Colon (tissue), 2 donors: Measurements from ENCODE around the gene KLHL17.

Source experiments
- FAIRE-seq: peaks from 2 replicates; lab custom pipeline; 2012; peaks lifted over from hg19 to GRCh38; lab: Jason Lieb, UNC
- donor health status: control.
- donor health status: control.

Gene KLHL17

DNA sequence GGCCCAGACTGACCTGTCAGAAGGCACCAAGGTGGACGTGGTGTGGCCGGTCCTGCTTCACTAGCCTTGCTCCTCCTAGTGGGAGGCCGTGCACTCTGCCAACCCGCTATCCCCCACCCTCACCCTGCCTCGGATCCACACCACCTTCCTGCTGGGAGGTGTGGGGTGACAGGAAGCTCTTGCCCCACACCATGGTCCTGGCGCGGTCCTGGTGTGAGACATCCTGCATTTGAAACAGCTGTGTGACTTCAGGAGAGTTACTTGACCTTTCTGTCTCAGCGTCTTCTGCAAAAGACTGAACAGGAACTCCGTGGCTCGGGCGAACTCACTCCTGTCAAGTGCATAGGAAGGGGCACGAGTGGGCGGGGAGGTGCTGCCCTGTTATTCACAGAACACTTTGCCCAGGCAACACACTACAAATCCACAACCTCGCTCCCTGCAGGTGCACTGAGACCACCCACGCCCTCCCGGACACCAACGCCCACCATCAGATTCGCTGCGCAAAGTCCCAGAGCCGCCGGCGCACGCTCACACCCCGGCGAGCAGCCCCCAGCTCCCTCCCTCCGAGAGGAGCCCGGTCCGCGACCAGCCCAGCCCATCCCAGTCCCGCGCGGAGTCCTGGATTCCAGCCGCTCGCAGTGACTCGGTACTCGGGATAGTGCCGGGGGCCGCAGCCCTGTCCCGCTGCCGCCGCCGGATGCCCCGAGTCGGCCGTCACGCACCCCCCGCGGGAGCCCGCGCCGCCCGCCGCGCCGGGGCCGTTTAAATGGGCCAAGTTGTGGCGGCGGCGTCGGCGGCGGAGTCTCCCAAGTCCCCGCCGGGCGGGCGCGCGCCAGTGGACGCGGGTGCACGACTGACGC lies 37.0 kb upstream of the KLHL17 start, which contains the start of gene SAMD11:
Gene SAMD11, plus strand, starts transcription at position 793 of the 860 bp plus-strand sequence. CDS start 509 bp downstream, outside the sequence.
- no peak for FAIRE-seq

DNA sequence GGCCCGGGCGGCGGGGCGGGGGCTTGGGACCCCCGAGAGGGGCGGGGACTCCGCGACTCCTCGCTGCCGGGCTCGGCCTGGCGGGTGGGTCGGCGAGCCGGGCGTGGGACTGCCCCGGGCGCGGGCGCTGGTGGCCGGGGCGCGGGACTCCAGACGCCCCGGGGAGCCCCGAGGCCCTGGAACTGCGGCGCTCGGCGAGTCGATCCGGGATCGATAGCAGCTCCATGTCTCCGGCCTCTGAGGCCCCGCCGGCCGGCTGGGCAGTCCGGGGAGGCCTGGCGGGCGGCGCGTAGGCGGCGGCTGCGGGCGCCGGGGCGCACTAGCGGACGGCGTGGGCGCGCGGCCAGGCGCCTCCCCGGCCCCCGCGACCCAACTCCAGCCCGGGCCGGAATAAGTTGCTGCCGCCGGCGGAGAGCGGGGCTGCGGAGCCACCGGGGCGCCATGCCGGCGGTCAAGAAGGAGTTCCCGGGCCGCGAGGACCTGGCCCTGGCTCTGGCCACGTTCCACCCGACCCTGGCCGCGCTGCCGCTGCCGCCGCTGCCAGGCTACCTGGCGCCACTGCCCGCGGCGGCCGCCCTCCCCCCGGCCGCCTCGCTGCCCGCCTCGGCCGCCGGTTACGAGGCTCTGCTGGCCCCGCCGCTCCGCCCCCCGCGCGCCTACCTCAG lies 36.3 kb upstream of the KLHL17 start:
- FAIRE-seq, result no peak

DNA sequence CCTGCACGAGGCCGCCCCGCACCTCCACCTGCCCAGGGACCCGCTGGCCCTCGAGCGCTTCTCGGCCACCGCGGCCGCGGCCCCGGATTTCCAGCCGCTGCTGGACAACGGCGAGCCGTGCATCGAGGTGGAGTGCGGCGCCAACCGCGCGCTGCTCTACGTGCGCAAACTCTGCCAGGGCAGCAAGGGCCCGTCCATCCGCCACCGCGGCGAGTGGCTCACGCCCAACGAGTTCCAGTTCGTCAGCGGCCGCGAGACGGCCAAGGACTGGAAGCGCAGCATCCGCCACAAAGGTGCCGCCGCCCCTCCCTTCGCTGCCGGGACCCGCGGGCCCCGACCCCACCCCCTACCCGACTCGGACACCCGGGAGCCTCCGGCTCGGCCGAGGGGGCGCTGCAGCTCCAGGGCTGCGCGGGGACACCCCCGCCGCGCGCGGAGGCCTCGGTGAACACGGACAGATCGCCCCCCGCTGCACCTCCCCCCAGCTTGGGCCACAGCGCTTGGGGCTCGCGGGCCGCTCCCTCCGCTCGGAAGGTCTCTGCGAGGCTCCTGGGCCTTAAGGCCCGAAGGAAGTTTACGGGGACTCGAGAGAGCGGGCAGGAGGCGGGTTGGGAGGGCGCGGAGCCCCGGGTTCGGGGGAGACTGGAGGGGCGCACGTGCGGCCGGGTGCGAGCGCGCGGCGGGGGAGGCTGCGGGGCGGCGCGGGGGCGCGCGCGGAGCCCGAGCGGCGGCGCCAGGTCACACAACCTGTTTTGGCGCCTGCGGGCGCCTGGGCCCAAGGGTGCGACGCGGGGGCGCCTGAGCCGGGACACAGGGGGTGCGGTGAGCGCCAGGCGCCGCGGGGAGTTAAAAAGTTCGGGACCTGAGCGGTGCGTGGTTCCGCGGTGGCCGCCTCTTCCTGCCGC lies 35.5 kb upstream of the KLHL17 start:
- FAIRE-seq, result no peak

DNA sequence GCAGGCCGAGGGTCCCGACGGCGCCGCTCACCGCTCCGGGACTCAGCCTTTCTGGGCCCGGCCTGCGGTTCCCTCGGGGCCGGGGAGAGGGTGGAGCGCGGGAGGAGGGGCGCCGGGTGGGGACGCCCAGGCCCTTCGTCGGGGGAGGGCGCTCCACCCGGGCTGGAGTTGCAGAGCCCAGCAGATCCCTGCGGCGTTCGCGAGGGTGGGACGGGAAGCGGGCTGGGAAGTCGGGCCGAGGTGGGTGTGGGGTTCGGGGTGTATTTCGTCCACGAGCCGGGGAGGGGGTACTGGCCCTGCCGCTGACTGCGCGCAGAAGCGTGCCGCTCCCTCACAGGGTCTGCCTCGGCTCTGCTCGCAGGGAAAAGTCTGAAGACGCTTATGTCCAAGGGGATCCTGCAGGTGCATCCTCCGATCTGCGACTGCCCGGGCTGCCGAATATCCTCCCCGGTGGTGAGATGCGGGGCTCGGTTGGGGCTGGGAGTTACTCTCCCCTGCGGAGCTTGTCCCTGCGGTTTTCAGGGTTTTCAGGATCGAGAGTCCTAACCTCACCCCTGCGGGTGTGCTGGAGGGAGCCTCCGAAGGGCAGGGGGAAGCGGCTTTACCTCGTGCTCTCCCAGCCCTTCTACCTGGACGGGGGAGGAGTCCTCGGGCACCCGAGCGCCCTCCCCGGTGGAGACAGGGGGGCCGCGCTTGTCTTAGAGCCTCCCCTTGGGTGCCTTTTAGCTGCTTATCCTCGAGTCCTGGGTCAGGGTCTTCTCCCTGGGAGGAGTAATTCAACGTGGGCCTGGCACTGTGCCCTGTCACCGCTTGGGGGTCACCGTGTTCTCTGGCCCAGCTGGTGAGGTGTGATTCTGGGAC lies 34.6 kb upstream of the KLHL17 start:
- FAIRE-seq, result no peak

DNA sequence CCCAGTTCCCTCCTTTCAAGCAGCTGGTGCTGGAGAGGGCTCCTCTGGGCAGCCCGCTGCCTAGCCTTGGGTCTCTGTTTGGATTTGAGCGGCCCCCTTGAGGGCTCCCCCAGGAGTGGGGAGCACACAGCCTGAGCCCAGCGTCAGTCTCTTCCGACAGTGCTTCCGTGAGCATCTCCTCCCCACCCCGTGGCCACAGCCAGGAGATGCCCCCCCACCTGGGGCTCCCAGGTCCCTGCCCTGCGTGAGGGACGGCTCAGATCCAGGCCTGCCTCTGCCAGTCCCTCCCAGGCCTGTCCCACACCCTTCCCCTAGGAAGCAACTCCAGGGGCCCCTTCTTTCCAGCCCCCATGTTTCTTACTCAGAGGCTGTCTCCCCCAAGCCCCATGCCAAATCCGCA lies 33.1 kb upstream of the KLHL17 start:
- FAIRE-seq, result no peak

DNA sequence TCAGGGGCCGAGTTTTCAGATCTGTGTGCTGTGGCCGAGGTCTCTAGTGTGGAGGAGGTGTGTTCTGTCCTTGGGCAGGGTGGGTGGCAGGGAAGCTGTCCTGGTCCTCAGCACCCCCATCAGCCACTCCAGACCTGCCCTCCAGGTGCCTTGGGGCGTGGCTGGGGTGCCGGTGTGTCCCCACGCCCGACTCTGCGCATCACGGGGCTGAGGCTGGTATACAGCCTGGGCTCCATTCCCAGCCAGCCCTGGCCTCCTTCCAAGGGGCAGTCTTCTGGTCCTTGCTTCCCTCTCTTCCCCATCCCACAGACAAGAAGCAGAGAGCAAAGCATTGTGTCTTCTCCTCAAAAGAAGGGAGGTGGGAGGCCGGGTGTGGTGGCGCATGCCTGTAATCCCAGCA lies 32.6 kb upstream of the KLHL17 start:
- FAIRE-seq, result no peak

DNA sequence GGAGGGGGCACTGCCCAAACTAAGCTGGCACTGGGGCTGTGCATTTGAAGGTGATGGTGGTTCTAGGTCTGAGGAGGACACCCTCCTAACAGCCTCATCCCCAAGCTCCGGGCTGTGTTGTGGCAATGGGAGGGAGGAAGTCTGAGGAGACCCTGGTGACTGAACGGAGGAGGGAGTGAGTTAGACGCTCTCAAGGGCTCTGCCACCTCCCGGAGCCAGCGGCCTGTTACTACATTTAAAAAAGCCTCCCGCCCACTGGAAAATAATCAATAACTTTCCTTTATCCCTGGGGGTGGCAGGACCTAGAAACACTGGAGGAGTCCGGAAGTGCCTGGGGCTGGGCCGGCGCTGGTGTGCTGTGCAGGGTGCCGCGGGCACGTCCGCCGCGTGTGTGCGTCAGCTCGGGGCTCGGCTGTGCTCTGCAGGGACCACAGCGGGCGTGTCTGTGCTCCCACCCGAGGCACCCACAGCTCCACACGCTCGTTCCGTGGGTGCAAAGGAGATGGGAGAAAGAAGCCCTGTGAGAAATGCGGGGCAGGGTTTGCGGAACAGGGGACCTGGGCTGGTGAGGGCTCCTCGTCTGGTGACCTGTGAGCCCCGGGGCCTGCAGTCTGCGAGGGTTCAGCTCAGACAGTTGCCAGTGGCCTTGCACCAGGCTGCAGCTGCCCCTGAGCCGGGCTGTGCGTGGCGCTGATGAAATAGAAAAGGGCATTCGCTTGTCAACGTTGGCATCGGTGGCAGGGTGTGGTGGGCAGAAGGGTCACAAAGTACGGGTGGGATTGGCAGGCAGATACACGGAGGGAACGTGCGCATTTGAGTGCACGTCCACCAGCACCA lies 31.3 kb upstream of the KLHL17 start:
- FAIRE-seq, result no peak

DNA sequence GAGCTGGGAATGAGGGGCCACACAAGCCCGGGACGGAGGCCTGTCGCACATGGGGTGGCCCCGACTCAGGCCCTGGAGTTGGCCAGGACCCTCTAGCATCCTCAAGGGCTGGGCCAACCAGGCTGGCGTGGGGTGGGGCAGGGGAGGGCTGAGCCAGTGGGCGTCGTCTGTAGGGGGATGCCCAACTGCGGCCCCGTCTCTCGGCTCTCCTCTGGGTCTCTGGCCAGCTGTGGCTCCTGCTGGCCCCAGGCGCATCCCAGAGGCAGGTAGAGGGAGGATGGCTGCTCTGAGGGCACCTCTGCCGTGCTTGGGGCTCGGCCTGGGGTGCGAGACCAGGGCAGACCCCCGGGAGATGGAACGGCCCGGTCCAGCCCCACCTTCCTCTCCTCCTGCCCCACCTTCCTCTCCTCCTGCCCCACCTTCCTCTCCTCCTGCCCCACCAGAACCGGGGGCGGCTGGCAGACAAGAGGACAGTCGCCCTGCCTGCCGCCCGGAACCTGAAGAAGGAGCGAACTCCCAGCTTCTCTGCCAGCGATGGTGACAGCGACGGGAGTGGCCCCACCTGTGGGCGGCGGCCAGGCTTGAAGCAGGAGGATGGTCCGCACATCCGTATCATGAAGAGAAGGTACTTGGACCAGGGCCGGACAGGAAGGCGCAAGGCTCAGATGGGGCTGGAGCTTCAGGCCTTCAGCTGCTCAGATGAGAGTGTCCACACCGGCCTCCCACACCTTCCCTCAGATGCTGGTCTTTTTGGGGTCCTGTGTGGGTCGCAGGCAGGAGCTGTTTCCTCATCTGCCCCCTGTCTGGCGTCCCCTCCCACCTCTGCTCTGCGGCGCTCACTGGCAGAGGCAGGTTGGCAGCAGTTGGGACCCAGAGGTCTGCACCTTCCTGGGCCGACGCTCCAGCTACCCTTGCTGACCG lies 30.4 kb upstream of the KLHL17 start:
- no peak for FAIRE-seq

DNA sequence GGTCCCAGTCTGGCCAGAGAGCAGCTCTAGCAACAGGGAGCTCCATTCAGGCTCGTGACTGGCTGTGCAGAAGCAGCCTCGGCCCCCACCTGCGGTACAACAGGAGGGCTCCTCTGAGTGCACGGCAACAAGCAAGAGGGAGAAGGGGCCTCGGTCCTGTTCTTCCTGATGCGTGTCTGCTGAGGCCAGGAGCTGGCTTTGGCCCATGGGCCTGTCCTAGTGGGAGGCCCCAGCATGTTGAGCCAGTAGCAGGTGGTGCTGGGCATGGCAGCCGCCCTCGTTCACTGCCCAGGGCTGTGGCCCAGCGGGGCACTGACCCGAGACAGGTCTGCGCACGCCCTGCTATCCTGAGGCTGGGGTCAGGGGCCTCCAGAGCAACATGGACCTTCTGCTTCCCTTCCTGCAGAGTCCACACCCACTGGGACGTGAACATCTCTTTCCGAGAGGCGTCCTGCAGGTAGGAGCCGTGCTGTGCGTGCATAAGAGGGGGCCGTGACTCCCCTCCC lies 29.7 kb upstream of the KLHL17 start:
- no peak for FAIRE-seq

DNA sequence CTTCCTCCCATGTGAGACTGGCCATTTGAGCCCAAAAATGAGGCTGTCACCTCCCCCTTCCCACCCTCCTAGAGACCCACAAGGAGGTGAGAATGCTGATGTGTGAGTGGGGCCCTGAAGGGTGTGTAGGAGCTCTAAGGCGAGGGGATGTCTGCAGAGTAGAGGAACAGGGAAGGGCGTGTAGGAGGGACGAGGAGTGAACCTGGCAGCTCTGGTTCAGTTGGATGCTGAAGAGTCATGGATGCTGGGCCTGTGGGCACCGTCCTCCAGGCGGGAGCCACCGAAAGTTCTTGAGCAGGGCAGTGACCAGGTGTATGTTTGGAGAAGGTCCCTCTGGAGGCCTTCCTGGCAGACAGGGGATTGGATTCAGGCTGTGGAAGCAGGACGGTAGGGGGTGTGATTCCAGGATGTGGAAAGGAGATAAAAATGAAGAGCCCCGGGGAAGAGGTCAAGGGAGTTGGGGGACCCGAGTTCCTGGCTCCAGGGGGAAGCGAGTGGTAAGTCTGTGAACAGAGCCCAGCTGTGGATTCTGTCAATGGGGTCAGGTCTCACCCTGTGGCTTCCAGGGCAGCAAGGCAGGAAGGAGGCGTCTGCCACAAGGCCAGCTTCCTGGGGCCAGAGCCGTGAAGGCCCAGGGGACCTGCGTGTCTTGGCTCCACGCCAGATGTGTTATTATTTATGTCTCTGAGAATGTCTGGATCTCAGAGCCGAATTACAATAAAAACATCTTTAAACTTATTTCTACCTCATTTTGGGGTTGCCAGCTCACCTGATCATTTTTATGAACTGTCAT lies 28.8 kb upstream of the KLHL17 start:
- no peak for FAIRE-seq

DNA sequence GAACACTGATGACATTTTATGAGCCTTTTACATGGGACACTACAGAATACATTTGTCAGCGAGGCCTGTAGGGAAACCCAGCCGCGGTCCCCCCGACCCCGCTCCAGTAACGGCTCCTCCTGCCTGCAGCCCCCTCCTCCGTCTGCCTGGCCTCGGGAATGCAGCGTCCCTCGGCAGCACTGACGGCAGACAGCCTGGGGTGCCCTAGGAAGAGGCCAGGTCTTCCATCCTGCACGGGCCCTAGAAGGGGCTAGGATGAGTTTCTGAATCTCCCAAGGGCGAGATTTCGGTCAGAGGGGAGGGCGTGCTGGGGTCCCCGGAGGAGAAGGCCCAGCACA lies 28.2 kb upstream of the KLHL17 start:
- FAIRE-seq, result no peak

DNA sequence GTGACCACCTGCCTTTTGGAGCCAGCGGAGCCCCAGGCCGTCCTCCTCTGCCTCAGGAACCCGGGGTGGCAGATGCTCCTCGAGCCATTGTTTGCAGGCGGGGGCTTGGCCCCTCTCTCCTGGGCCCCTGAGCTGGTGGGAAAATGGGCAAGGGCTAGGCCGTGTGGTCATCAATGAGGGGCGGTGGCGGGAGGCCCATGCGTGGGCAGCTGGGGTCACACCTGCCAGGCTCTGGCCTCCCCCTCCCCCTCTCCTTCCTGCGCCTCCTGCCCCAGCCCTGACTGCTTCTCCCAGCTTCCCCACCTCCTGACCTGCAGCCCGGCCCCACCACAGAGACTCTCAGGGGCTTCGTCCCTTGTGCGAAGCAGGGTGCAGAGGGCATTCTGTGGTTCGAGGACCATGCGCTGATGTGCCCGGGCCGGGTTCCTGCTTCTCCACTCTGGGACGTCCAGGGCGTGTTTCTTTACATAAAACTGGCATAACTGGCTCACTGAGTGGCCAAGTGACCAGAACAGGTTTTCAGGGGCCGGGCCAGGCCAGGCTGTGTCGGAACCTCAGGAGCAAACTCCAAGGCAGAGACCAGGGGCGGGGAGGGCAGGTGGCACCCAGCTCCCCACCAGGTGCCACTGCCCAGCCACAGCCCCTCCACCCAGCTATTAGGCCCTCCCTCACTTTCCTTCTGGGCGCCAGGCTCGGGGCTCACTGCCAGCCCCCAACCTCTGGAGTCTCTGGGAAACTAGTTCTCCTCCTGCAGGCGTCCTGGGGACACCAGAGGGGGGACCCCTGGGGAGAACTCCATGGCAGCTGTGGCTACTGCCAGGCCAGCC lies 27.4 kb upstream of the KLHL17 start:
- FAIRE-seq, result no peak

DNA sequence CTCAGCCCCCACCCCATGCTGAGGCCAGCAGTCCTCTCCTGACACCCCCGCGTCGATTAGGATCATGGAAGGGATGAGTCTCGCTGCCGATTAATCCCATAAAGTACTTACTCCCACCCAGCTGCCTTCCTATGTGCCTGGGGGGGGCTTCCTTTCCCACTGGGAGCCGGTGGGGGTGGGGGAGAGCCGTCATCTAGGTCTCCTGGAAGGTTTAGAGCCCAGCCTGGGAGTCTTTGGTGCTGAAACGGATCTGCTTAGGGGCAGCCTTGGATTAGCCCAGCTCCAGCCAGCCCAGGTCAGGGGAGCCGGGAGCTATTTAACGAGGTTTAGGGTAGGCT lies 26.8 kb upstream of the KLHL17 start:
- no peak for FAIRE-seq

DNA sequence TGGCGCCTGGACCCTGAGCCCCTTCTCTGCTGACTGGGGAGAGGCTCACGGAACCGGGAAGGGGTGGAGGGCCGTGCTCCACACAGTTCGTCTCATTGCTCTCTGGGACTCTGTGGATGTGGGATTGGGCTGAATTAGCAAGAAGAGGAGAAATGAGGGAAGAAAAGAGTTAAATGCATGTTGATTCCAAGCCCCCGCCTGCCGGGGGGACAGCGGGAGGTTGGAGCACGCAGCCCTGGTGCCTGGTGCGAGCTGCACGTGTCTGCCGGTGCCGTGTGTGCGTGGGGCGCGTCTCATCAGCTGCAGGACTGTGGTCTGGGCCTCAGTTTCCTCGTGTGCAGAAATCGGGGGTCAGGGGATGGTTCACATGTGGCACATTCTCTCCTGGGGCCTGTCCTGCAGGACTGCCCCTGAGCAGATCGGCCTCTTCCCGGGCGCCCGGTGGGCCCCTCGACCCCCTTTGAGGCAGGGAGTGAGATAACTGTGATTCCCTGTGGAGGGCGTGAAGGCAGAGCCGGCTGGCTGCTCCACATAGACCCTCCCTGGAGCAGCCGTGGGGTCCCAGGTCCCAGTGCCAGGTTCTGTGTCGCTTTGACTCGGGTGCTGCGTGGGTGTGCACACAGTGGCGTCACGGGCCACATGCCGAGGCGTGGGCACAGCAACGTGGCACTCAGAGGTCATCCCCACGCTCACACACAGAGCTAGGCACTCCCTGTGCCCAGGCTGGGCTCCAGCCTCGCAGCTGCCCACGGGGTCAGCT lies 25.2 kb upstream of the KLHL17 start:
- FAIRE-seq, result no peak

DNA sequence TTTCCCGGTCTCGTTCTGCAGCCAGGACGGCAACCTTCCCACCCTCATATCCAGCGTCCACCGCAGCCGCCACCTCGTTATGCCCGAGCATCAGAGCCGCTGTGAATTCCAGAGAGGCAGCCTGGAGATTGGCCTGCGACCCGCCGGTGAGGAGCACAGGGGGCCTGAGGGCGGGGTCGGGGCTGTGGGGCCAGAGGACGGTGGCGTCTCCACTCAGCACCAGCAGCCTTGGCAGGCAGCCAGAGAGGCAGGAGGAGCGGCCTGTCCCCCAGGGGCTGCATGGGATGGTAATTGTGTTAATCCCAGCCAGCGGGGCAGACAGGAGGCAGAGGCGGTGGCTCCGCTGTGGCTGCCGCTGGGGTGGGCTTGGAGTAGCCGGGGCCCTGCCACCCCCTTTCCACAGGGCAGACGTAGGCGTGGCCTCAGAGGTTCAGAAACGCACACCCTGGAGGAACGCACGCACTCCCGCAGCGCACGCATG lies 24.6 kb upstream of the KLHL17 start:
- FAIRE-seq, result no peak

DNA sequence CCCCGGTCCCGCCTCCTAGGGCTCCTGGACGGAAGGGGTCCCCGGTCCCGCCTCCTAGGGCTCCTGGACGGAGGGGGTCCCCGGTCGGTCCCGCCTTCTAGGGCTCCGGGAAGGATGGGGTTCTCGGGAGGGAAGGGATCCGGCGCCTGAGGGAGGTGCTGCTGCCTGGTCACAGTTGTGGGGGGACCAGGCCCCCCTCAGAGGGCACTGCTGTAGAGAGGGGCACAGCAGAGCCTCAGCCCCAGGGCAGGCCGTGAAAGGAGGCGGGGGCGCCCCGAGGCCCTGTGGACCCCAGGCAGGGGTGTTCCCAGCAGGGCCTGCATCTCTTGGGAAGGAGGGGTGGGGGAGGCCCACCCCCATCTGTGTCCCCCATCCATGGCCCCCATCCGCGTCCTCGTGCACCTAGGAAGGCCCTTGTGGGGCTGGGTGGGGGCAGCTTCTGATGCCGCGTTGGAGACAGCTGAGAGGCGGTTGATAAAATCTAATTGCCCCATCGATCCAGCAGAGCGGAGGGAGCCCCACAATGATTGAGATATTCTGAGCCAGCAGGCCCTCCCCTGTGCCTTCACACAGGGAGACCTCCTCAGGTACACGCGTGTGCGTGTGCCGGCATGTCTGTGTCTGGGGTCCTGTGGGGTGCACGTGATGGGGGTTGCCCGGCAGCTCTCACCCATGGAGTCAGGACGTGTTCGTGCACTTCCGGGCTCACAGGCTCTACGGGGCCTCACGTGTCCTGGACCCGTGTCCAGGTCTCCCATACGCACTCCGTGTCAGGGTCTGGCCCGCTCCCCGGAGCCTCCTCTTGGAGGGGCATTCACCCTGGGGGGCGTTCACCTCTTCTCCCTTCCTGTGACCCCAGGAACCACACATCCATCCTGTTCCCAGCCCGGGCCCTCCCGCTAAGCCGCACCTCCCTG lies 23.8 kb upstream of the KLHL17 start:
- no peak for FAIRE-seq
